HG02870 (cell line): ENCODE data around the gene PNPLA8.

Experiments used
- ATAC-seq: cut with Tn5 transposase; IDR thresholded peaks from one replicate; pipeline ENCODE4 v1.9.1; 2021; ENCODE audit warnings: mild to moderate bottlenecking, moderate library complexity; ENCODE audit not compliant: unreplicated experiment

Gene PNPLA8

DNA sequence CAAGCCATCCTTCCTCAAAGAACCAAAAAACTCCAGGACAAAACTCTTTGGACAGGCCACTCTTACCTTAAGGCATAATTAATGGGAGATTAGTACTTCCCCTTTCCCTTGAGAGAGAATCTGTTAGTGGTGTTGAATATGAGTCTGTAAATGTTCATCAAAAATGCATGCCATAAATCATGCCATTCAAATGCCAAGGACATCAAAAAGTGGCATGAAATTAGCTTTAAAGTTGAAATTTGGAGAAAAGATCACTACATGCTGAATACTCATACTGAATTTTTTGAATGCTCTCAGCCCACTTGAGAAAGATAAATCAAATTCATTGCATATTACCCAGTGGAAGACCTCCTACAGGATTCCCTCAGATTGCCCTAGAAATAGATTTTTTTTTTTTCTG is 76.4 kb downstream of the PNPLA8 start:
- ATAC-seq, result no peak

DNA sequence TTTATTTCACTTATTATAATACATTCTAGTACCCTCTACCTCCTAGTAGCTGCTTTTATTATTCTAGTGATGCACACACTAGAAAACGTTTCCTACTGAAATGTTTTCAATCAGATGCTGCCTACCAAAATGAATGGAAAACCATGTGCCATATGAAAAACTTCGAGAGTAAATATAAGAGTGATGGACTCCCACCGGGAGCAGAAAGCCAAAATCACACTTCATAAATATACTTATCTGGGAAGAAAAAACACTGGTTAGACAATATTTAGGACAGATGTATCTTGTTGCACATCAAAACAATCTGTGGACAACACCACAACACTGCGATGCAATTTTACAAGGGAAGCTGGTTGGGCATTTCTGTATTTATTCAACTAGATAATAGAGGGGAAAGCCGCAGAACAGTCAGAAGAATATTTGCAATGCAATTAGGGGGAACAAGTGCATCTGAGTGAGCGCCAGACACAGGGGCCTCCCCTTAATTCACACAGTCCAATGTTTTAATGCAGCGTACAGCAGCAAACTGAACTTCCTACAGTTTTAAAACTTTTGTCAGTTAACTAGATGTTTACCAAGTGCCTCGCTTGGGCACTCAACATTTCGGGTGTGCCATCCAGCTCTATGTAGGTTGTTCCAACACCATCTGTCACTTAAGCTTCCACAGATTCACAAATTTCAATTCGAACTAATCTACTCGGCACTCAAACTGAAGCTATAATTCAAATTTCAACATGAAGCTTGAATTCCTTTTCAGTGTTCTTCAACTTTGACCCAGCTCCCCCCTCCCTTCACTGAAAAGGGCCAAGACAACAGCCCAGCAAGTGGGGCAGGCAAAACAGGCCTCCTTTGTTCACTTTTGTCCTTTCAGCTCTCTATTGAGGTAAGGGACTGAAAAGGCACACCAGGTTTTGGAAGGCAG is 77.1 kb downstream of the PNPLA8 start:
- no peak for ATAC-seq

DNA sequence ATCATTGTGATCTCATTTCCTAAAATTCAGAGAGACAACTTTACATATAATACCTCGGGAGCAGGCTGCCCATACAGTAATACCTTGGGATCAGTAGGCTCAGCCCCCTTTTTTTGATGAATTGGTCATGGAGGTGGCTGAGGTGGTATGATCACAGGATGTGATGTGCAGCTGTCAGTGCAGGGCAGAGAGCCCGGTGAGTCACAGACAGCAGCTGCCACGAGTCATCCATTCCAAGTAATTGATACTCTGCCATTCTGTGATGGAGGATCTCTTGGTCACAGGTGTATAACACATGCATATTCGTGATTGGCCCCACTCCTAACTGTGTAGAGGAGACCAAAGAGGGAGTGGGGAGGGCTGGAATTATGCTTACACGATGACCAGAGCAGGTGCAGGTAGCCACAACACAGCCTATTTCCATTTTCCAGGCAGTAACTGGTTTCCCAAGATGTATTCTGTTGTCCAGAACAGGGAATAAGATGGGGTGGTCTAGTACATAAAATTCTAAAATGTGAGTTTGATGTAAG is 83.8 kb downstream of the PNPLA8 start:
- ATAC-seq, result no peak

DNA sequence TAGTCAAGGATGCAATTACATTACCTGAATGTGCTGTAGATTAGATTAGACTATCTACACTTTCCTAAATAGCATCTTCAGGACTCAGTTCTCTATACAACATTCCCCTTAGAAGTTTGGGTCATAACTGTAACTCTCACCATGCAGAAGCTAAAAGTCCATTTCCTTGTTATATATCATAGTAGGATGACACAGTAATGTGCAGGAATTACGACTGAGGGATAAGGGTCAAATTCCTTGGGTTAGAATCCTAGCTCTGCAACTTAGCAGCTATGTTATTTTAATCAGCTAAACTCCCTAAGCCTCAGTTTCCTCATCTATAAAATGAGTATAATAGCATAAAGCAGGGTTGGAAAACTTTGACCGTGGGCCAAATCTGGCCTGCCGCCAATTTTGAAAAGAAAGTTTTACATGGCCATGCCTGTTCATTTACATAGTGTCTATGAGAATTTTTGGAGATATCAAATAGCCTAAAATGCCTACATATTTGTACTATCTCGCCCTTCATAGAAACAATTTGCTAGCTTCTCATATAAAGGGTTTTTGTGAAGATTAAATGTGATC is 84.5 kb downstream of the PNPLA8 start:
- no peak for ATAC-seq

DNA sequence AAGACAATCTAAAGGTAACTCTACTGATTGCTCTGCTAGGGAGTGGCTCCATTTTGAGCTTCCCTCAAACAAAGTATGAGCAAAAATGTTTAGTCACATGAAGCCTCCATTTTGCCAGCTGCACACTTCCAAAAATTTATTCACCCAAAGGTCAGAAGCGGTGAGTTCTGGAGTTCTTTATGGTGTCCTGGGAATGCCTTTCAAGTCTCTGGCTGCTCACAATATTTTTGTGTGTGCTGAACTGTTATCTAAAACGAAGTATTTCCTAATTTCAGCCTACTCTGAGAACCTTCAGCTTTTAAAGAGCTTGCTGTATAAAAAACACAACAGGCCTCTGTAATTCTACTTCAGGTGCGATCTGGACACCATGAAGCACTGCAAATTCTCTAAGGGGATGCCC is 85.3 kb downstream of the PNPLA8 start:
- ATAC-seq, result no peak

DNA sequence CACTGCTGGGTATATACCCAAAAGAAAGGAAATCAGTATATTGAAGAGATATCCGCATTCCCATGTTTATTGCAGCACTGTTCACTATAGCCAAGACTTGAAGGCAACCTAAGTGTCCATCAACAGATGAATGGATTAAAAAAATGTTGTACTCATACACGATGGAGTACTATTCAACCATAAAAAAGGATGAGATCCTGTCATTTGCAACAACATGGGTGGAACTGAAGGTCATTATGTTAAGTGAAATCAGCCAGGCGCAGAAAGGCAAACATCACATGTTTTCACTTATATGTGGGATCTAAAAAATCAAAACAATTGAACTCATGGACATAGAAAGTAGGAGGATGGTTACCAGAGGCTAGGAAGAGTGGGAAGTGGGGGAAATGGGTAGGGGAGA is 89.0 kb downstream of the PNPLA8 start:
- no peak for ATAC-seq

DNA sequence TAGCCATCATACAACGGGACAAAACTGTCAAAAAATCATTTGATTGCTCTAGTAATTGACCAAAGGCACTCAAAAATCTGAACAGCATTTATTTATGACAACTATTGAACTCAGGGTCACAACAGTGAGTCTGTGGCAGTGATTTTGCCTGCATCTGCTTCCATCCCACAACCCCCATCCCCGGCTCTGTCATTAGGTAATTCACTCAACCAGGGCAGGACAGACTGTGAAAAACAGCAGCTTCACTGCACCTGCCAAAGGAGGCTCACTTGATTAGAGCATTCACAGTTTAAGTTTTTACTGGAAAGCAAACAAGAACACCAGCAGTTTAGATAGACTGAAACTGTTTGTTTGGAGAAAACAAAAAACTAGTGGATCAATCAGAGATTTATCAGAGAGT is 91.9 kb downstream of the PNPLA8 start:
- ATAC-seq, result no peak

DNA sequence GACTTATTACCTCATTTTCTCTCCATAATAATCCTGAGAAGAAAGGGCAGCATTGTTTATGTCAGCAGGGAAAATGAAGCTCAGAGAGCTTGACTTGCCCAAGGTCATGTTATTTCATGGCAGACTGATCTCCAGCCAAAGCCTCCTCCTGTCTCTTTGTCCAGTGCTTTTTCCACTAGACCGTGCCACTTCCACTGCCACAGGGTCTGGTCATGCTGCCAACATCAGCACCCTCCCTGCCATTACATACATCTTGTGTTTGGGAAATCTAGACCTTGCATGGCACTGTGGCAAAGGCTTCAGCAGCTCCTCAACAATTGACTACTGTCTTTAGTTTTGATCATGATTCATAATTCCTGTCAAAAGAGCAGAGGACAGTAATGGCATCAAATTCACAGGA is 94.8 kb downstream of the PNPLA8 start:
- no peak for ATAC-seq

DNA sequence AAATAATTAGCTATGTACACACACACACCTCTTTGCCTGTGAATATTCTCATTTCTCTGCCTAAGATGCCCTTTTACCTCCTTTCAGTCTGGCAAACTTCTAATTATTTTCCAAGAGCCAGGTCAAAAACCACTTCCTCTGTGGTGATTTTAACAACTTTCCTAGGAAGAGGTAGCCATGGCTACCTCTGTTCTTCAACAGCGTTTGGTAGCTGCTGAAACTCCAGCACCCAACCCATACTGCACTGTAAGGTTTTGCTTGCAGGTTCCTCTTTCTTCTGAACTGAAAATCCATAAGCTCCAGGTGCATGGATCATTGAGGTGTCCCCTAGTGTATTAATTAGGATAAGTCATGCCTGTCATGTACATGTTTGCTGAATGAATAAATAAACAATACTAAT is 95.3 kb downstream of the PNPLA8 start:
- ATAC-seq, result no peak

DNA sequence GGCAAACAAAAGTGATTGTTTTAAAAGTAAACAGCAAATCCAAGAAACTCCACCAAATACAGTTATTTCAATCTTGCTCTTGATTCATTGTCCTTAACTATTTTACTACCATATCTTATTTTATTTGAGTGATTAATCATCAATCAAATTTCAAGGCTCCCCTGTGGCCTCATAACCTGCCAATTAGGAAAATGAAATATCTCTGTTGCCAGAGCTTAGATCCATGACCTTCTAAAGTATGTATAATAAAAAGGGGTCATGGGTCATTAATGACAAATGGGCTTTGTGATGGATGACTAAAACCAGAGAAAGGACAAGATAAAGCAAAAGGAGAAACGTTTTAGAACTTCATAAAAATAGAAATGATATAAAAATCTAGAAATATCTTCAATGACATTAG is 98.2 kb downstream of the PNPLA8 start:
- ATAC-seq, result no peak

DNA sequence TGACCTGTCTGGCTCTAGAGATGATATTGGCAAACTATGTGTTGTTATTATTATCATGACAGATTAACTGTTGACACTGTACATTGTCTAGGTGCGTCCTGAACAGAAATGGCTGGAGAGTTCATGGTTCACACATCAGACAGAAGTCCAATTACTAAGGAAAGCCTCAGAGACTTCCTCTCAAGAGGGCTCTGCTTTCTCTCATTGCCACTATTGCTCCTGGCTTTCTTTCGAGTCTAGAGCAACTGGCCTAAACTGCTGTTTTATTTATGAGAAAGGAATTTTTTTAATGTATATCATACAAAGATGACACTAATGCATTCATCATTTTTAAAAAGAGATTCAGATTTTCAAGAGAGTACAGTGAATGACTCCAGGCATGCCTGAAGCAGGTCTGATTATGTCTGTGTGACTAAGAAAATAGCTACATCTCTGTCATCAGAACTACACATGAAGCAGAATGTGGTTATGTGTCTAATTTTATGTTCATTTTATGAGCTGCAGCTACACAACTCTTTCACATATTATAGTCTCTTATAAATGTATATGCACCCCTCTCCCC is 100.1 kb downstream of the PNPLA8 start:
- ATAC-seq, result no peak

DNA sequence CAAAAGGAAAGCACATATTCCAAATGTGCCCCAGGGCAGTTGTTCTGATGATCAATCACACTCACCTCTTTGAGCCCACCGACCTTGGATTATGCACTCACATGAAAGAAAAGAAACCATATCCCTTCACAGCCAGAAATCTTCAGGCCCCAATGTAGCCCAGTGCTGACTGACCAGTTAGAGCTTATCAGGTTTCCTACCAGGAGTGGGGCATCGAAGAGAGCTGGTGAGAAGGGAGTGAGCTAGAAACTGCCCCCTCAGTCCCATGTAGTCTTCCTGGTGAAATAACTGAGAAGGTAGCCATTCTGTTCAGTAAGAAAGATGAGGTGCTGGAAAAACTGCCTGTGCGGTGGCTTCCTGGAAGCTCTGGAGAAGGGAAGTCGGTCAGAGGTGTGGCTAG is 101.9 kb downstream of the PNPLA8 start:
- no peak for ATAC-seq

DNA sequence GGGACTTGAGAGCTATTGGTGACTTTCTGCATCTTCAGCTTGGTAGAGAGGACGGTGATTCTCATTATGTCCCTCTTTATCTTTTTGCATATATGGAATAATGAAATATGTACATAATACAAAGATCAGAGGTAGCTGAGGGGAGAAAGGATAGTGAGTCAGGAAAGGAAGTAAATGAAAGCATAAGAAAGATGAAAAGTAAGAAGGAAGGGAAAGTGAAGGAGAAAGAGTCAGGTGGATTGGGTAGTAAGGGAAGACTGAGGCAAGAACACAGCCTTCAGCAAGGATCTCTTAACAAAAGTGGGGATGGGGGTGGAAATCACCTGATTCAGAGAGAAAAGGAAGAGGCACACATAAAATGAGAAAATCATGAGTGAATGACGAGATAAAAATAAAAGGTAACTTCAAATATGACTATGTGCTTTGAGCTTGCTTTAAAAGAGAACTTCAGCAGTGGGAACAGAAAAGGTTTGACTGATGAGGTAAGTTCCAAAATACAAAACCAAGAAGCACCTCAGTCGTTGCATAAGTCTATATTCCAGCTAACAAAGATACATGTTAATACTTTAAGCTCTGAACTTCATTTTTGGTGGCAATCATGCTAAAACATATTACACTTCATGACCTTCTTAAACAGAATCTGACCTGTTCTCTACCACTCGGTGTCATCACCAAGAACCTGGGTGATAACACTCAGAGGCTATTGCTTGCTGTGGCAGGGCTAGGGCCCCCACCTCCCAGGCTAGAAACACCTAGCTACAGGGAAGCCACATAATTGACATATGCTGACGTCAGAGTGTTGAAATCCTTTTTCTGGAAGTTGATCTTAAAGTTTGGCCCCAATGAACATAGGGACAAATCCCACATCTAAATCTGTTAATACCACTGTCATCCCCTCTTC is 102.6 kb downstream of the PNPLA8 start:
- ATAC-seq, result no peak

DNA sequence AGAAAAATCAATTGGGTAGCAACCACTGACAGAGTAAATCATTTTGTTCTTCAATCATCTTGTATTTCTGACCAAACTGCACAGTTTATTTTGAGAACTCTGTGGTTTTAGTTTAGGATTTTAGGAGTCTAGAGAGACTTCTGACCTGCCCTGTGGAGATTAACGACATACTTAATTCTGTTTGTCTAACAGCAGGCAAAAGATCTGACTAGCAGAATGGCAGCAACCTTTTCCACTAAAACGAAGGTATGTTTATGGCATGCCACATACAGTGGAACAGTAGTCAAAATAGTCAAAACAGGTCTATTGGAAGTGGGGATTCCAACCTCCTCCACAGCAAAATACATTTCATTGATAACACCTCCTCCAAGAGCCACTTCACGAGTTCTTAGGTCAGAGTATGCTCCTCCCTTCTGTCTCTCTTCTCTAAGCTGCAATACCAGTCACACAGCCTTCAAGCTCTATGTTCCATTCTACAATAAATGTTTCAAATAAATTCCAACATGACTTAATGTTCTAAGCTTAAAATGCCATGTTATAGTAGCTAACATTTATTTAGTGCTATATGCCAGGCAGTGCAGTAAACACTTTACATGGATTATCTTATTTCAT is 104.1 kb downstream of the PNPLA8 start:
- ATAC-seq, result no peak
